Neuronal stem cell (in vitro differentiated cells): Measurements from ENCODE around the gene CYP2W1.

Source experiments
- DNase-seq: peaks from one replicate; pipeline ENCODE4 v3.0.0-alpha.2; 2013; ENCODE audit warnings: low spot score
- H2AFZ ChIP-seq: one replicate; pipeline ENCODE4 v1.6.1; 2013; ENCODE audit warnings: mild to moderate bottlenecking, low read length, inconsistent platforms
- H2AK5ac ChIP-seq: 2 replicates; pipeline ENCODE4 v1.6.1; 2013; ENCODE audit warnings: low read depth, mild to moderate bottlenecking, inconsistent platforms, low read length, moderate library complexity, mixed read lengths
- H2BK120ac ChIP-seq: 2 replicates; pipeline ENCODE4 v1.6.1; 2013; ENCODE audit warnings: low read depth, mild to moderate bottlenecking, inconsistent platforms, low read length, moderate library complexity, mixed read lengths
- H2BK12ac ChIP-seq: one replicate; pipeline ENCODE4 v1.6.1; 2013; ENCODE audit warnings: low read length, inconsistent platforms
- H2BK15ac ChIP-seq: 2 replicates; pipeline ENCODE4 v1.6.1; 2013; ENCODE audit warnings: mild to moderate bottlenecking, low read length, inconsistent platforms, mixed read lengths
- H2BK5ac ChIP-seq: one replicate; pipeline ENCODE4 v1.6.1; 2013; ENCODE audit warnings: inconsistent platforms, mild to moderate bottlenecking, low read length, moderate library complexity
- H3K14ac ChIP-seq: one replicate; pipeline ENCODE4 v1.6.1; 2013; ENCODE audit warnings: low read length, inconsistent platforms
- H3K18ac ChIP-seq: 2 replicates; pipeline ENCODE4 v1.6.1; 2013; ENCODE audit warnings: low read length, inconsistent platforms
- H3K23ac ChIP-seq: 2 replicates; pipeline ENCODE4 v1.6.1; 2013; ENCODE audit warnings: low read depth, mild to moderate bottlenecking, mixed read lengths, low read length, inconsistent platforms; ENCODE audit not compliant: poor library complexity
- H3K27ac ChIP-seq: replicated peaks from 3 replicates; pipeline ENCODE4 v1.5.1; 2013; ENCODE audit warnings: low read length, inconsistent platforms
- H3K27me3 ChIP-seq, 3 experiments: 2 replicates each; pipeline ENCODE4 v1.6.1; 2013; ENCODE audit warnings: low read length in 3 of 3, mild to moderate bottlenecking in 2 of 3, inconsistent platforms in 1 of 3, low read depth in 1 of 3, mixed read lengths in 1 of 3, moderate library complexity in 1 of 3; ENCODE audit not compliant: control insufficient read depth in 3 of 3, insufficient read depth in 3 of 3
- H3K36me3 ChIP-seq, 2 donors: replicated peaks in 1 of 2; 2 replicates each; pipeline ENCODE4 v1.6.1; 2013; ENCODE audit warnings: low read length in 2 of 2; ENCODE audit not compliant: control insufficient read depth in 2 of 2, insufficient read depth in 2 of 2
- H3K4ac ChIP-seq: 2 replicates; pipeline ENCODE4 v1.6.1; 2013; ENCODE audit warnings: inconsistent platforms, mild to moderate bottlenecking, low read length, moderate library complexity
- H3K4me1 ChIP-seq, 2 donors: 1 replicate in 1 of 2; 2 replicates in 1 of 2; pipeline ENCODE4 v1.6.1; 2013; ENCODE audit warnings: low read length in 2 of 2, low read depth in 1 of 2; ENCODE audit not compliant: control insufficient read depth in 2 of 2, insufficient read depth in 1 of 2
- H3K4me2 ChIP-seq: one replicate; pipeline ENCODE4 v1.6.1; 2013; ENCODE audit warnings: mild to moderate bottlenecking, low read length, inconsistent platforms; ENCODE audit not compliant: insufficient read depth, poor library complexity, severe bottlenecking
- H3K4me3 ChIP-seq, 2 donors: 2 replicates each; pipeline ENCODE4 v1.5.1; 2013; ENCODE audit warnings: low read length in 2 of 2, mild to moderate bottlenecking in 2 of 2, inconsistent platforms in 1 of 2, moderate library complexity in 1 of 2
- H3K79me1 ChIP-seq: one replicate; pipeline ENCODE4 v1.6.1; 2013; ENCODE audit warnings: low read depth, mild to moderate bottlenecking, inconsistent platforms, low read length, moderate library complexity
- H3K9ac ChIP-seq: one replicate; pipeline ENCODE4 v1.6.1; 2013; ENCODE audit warnings: mild to moderate bottlenecking, low read depth, low read length, inconsistent platforms; ENCODE audit not compliant: poor library complexity
- H3K9me3 ChIP-seq, 2 donors: replicated peaks in 1 of 2; 2 replicates each; pipeline versions ENCODE3 to v1.6.1; 2013; ENCODE audit warnings: low read length in 2 of 2, mild to moderate bottlenecking in 2 of 2, inconsistent platforms in 1 of 2, low read depth in 1 of 2, mixed read lengths in 1 of 2, moderate library complexity in 1 of 2; ENCODE audit not compliant: control insufficient read depth in 2 of 2, insufficient read depth in 1 of 2
- H4K8ac ChIP-seq: one replicate; pipeline ENCODE4 v1.6.1; 2013; ENCODE audit warnings: low read depth, mild to moderate bottlenecking, inconsistent platforms, low read length, moderate library complexity
- H4K91ac ChIP-seq: one replicate; pipeline ENCODE4 v1.6.1; 2013; ENCODE audit warnings: low read length, low read depth, mild to moderate bottlenecking, inconsistent platforms; ENCODE audit not compliant: poor library complexity
- WGBS, 2 donors: extraction: QIAGEN DNeasy Blood & Tissue Kit; methylation state at CpG; one replicate each; pipeline ENCODE4 v1.1.7; 2013; ENCODE audit warnings: missing lambda C conversion rate in 2 of 2, mixed read lengths in 1 of 2; ENCODE audit not compliant: insufficient read length in 2 of 2, insufficient replicate concordance in 1 of 2; ENCODE audit errors: extremely low coverage in 2 of 2; 5-methylcytosine and 5-hydroxymethylcytosine counted together

CYP2W1 gene

DNA sequence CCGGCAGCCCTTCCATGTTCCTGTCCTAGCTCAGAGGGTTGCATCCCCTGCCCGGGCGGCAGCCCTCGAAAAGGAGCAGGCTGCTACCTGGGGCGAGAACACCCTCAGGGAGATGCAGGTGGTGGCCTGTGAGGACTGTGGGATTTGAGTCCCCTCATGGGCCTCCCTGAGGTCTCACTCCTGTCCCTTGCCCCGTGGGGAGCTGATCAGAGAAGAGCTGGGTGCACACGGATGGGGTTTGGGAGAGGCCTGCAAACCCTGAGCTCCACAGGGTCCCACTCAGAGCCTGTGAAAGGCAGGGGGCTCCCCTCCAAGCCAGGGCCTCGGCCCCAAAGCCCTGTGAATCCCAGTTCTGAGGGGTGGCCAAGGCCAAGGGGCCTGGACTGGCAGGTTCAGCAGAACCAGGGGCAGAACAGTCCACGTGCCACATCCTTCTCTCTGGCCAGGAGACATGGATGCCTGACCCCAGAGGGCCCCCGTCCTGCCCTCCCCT, 424 bp upstream of the CYP2W1 start:
- no peaks in the 10 kb centered on the region for H3K36me3 ChIP-seq
- H2BK120ac ChIP-seq, result peak overlapping the region; percentile 93
- H3K9me3 ChIP-seq, result no peaks in the 10 kb centered on the region
- peak overlapping the region; percentile 1 for H2BK12ac ChIP-seq
- H3K9ac ChIP-seq, result no peak overlapping the region
- no peaks in the 10 kb centered on the region for H3K79me1 ChIP-seq
- peak overlapping the region; percentile 87 for H2BK5ac ChIP-seq
- peak overlapping the region; percentile 87 for H3K18ac ChIP-seq
- no peak overlapping the region for H3K27ac ChIP-seq
- H4K8ac ChIP-seq, result peak overlapping the region; percentile 43
- peak overlapping the region; percentile 79 for H2BK15ac ChIP-seq
- no peak for DNase-seq
- H3K23ac ChIP-seq, result no peak overlapping the region
- H3K27me3 ChIP-seq, result no peaks in the 10 kb centered on the region
- no peak overlapping the region for H3K4ac ChIP-seq
- peaks cover under 1 to 16% of the 10 kb centered on the region in 2 donors for H3K4me1 ChIP-seq
- H3K14ac ChIP-seq, result peak overlapping the region; percentile 49
- H3K4me2 ChIP-seq, result no peak overlapping the region
- no CpG with 5 or more reads among the region's 10 CpGs for WGBS, 2 donors
- H4K91ac ChIP-seq, result no peak overlapping the region
- H2AFZ ChIP-seq, result peak overlapping the region; percentile 66
- no peak overlapping the region for H3K4me3 ChIP-seq
- peak overlapping the region; percentile 94 for H2AK5ac ChIP-seq

GRCh38 chr7:983616-984071, 663 bp downstream of the CYP2W1 start:
- Histone ChIP-seq H3K4me3 (no peak overlapping the region), H2BK120ac (no peak overlapping the region), H3K18ac (peak overlapping the region; percentile 85), H3K4me1 (peaks cover 3 to 15% of the 10 kb centered on the region in 2 donors), H3K4me2 (no peak overlapping the region), H3K23ac (peak overlapping the region; percentile 55), H3K4ac (peak overlapping the region; percentile 23), H2AFZ (no peak overlapping the region), H3K27me3 (no peaks in the 10 kb centered on the region), H3K14ac (peak overlapping the region; percentile 38), H2BK12ac (peak overlapping the region; percentile 58), H3K9ac (no peak overlapping the region), H3K27ac (no peak overlapping the region), H2BK15ac (peak overlapping the region; percentile 49), H3K36me3 (no peaks in the 10 kb centered on the region), H4K8ac (peak overlapping the region; percentile 65), H3K9me3 (no peaks in the 10 kb centered on the region), H2AK5ac (peak overlapping the region; percentile 92), H3K79me1 (peaks cover 2% of the 10 kb centered on the region), H4K91ac (no peak overlapping the region), H2BK5ac (peak overlapping the region; percentile 66)
- DNase-seq, result no peak
- WGBS, 2 donors, result no CpG with 5 or more reads among the region's 20 CpGs

GRCh38 chr7:984361-985126, 1.6 kb downstream of the CYP2W1 start:
- Histone ChIP-seq H3K9ac (no peak overlapping the region), H3K4me3 (no peak overlapping the region), H3K27ac (no peak overlapping the region), H2AK5ac (peak overlapping the region; percentile 90), H3K36me3 (no peaks in the 10 kb centered on the region), H2BK12ac (no peak overlapping the region), H3K4me1 (peaks cover 3 to 15% of the 10 kb centered on the region in 2 donors), H3K9me3 (no peaks in the 10 kb centered on the region), H4K91ac (peak overlapping the region; percentile 85), H3K4ac (no peak overlapping the region), H3K4me2 (no peak overlapping the region), H2BK15ac (peak overlapping the region; percentile 49), H4K8ac (no peak overlapping the region), H2BK120ac (no peak overlapping the region), H3K18ac (peak overlapping the region; percentile 64), H2AFZ (no peak overlapping the region), H3K23ac (peak overlapping the region; percentile 55), H3K79me1 (peaks cover 2% of the 10 kb centered on the region), H3K27me3 (no peaks in the 10 kb centered on the region), H3K14ac (no peak overlapping the region), H2BK5ac (no peak overlapping the region)
- no peak for DNase-seq
- WGBS, 2 donors, result no CpG with 5 or more reads among the region's 39 CpGs

GRCh38 chr7:985127-985416, 2.1 kb downstream of the CYP2W1 start:
- H3K79me1 ChIP-seq, result peaks cover 2% of the 10 kb centered on the region
- no peak overlapping the region for H2BK15ac ChIP-seq
- H2BK12ac ChIP-seq, result no peak overlapping the region
- H2AK5ac ChIP-seq, result peak overlapping the region; percentile 90
- peaks cover 3 to 13% of the 10 kb centered on the region in 2 donors for H3K4me1 ChIP-seq
- H3K9me3 ChIP-seq, result no peaks in the 10 kb centered on the region
- H3K27me3 ChIP-seq, result no peaks in the 10 kb centered on the region
- DNase-seq, result no peak
- H3K4me2 ChIP-seq, result no peak overlapping the region
- no peaks in the 10 kb centered on the region for H3K36me3 ChIP-seq
- H3K14ac ChIP-seq, result peak overlapping the region; percentile 17
- no peak overlapping the region for H3K23ac ChIP-seq
- no peak overlapping the region for H3K18ac ChIP-seq
- no peak overlapping the region for H3K4ac ChIP-seq
- peak overlapping the region; percentile 85 for H4K91ac ChIP-seq
- no peak overlapping the region for H4K8ac ChIP-seq
- H2AFZ ChIP-seq, result no peak overlapping the region
- no peak overlapping the region for H3K4me3 ChIP-seq
- no peak overlapping the region for H2BK5ac ChIP-seq
- H3K27ac ChIP-seq, result no peak overlapping the region
- no peak overlapping the region for H3K9ac ChIP-seq
- no CpG with 5 or more reads among the region's 16 CpGs for WGBS, 2 donors
- H2BK120ac ChIP-seq, result no peak overlapping the region
